DOHH2 (cell line): ENCODE measurements around the gene PKDCC.

ENCODE experiments used
- CTCF ChIP-seq: fragments of 200-600 bp; sonication (generic); IDR thresholded peaks from one replicate; pipeline ENCODE4 v1.5.1; 2014; ENCODE audit warnings: antibody characterized with exemption, mild to moderate bottlenecking, low read depth, low read length; ENCODE audit not compliant: poor library complexity, severe bottlenecking
- EZH2phosphoT487 ChIP-seq: fragments of 200-600 bp; sonication (generic); IDR thresholded peaks from 2 replicates; pipeline ENCODE4 v1.6.1; 2017; ENCODE audit warnings: borderline replicate concordance, mild to moderate bottlenecking, antibody characterized with exemption, low read length, moderate library complexity, mixed read lengths

GRCh38 chr2:42094114-42094513 is 46.3 kb downstream of the PKDCC start:
- no peak for TF ChIP-seq CTCF
- TF ChIP-seq EZH2phosphoT487 = no peak
